ENCODE data around the gene RSRC1. TPM values are rescaled to one million over a fixed set of nuclear protein-coding genes. Genes with fewer than 3 reads are reported as not detected.

The RSRC1 gene
- total and polyA plus RNA-seq, 3 experiments from 2014 or later = 32.9 to 43.3 (median 35.4) TPM

DNA sequence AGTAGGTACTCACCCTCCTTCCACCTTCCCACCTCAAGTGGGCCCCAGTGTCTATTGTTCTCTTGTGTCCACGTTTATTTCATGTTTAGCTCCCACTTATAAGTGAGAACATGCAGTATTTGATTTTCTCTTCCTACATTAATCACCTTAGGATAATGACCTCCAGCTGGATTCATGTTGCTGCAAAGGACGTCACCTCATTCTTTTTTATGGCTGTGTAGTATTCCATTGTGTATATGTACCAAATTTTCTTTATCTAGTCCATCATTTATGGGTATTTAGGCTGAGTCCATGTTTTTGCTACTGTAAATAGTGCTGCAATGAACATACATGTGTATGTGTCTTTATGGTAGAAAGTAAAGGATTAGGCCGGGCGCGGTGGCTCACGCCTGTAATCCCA is 455.2 kb downstream of the RSRC1 start:
- H3K36me3 ChIP-seq (ENCODE audit: insufficient read depth, low read length) = no peaks in the 10 kb centered on the region
- Mint-ChIP-seq H3K9me3 (peaks cover 0 to 14% (median 2%) of the 10 kb centered on the region in 5 donors), H3K4me1 (peaks cover 0 to under 1% (median under 1%) of the 10 kb centered on the region in 3 donors), H3K27me3 (peaks cover 16 to 62% of the 10 kb centered on the region in 2 donors), H3K4me3 (no peak overlapping the region), H3K36me3 (peaks cover 0 to 8% (median 0%) of the 10 kb centered on the region in 3 donors), H3K27ac (no peak overlapping the region)
- no peaks in the 10 kb centered on the region for H3K4me1 ChIP-seq (ENCODE audit: insufficient read depth, low read length)
- no peak for DNase-seq
- no peaks in the 10 kb centered on the region for H3K9me3 ChIP-seq (ENCODE audit: low read length)
- peaks cover 11% of the 10 kb centered on the region for H3K27me3 ChIP-seq (ENCODE audit: insufficient read depth, low read length, poor library complexity, severe bottlenecking)
- no peak overlapping the region for H3K4me3 ChIP-seq (ENCODE audit: low read length)
- H3K27ac ChIP-seq (ENCODE audit: low read depth, low read length) = no peak overlapping the region
- POLR2A ChIA-PET = no interaction called here
- CTCF ChIA-PET = no interaction called here

DNA sequence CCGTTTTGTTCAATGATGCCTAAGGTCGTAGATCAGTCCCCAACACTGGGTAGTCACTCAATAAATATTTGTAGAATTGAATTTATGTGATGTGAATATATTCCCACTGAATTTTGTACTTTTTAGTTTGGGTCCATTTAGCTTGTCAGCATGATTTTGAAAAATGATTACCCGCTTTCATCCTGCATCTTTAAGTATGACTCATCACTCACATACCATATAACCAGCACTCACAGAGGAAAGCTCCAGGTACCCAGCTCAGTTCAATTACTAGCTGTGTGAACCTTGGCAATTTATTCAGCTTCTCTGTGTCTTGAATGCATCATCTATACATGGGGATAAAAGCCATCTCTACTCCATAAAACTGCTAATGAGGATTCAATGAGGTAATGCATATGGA is 458.9 kb downstream of the RSRC1 start:
- Mint-ChIP-seq H3K4me1 (peaks cover 11 to 17% (median 14%) of the 10 kb centered on the region in 3 donors), H3K9me3 (peaks cover 0 to 23% (median 4%) of the 10 kb centered on the region in 5 donors), H3K4me3 (no peak overlapping the region), H3K36me3 (peaks cover 0 to 8% (median 2%) of the 10 kb centered on the region in 3 donors), H3K27me3 (peaks cover 26 to 67% of the 10 kb centered on the region in 2 donors), H3K27ac (peak overlapping the region in 1 of 8 donors; percentile 47)
- DNase-seq = no peak
- ChIA-PET CTCF (interaction anchor here (1.8 kb wide), 1 partner anchor 11 kb away, joined by 4 read pairs; no protein-coding TSS in a partner anchor), POLR2A (no interaction called here)
- H3K9me3 ChIP-seq (ENCODE audit: low read length) = no peaks in the 10 kb centered on the region
- H3K4me3 ChIP-seq (ENCODE audit: low read length) = no peak overlapping the region
- H3K4me1 ChIP-seq (ENCODE audit: insufficient read depth, low read length) = peaks cover 4% of the 10 kb centered on the region
- peaks cover 19% of the 10 kb centered on the region for H3K27me3 ChIP-seq (ENCODE audit: insufficient read depth, low read length, poor library complexity, severe bottlenecking)
- H3K27ac ChIP-seq (ENCODE audit: low read depth, low read length) = no peak overlapping the region
- H3K36me3 ChIP-seq (ENCODE audit: insufficient read depth, low read length) = no peaks in the 10 kb centered on the region

DNA sequence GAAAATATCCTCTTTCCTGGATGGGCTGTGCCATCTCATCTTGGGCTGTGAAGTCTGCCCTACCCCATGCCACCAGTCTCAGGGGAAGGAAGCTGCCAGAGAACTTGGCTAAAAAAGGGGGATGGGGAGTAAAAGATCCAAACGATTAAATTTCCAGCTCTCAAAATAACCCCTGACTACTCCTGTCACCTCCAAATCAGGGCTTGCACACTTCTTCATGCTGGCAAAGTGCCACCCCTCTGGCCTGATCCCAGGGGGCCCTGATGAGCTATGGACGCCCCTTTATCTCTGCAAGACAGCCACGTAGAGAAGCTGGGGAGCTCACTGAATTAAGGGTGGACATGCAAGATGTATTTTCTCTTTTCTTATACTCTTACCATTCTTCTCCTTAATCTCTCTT is 459.9 kb downstream of the RSRC1 start:
- H3K9me3 Mint-ChIP-seq = peaks cover 0 to 19% (median 2%) of the 10 kb centered on the region in 5 donors
- peaks cover 26 to 63% of the 10 kb centered on the region in 2 donors for H3K27me3 Mint-ChIP-seq
- CTCF ChIA-PET = interaction anchor here (0.8 to 1.9 kb wide), 3 partner anchors 12 to 75 kb away, joined by 3 to 7 read pairs (median 4); partner anchors contain the start of gene GFM1
- H3K4me3 Mint-ChIP-seq = no peak overlapping the region
- H3K4me3 ChIP-seq (ENCODE audit: low read length) = no peak overlapping the region
- peak overlapping the region in 2 of 8 donors; percentile 81 to 96 for H3K27ac Mint-ChIP-seq
- peaks cover 0 to 8% (median 2%) of the 10 kb centered on the region in 3 donors for H3K36me3 Mint-ChIP-seq
- no peaks in the 10 kb centered on the region for H3K36me3 ChIP-seq (ENCODE audit: insufficient read depth, low read length)
- DNase-seq = no peak
- no peak overlapping the region for H3K27ac ChIP-seq (ENCODE audit: low read depth, low read length)
- peaks cover 4% of the 10 kb centered on the region for H3K4me1 ChIP-seq (ENCODE audit: insufficient read depth, low read length)
- no peaks in the 10 kb centered on the region for H3K9me3 ChIP-seq (ENCODE audit: low read length)
- H3K27me3 ChIP-seq (ENCODE audit: insufficient read depth, low read length, poor library complexity, severe bottlenecking) = peaks cover 19% of the 10 kb centered on the region
- H3K4me1 Mint-ChIP-seq = peaks cover 11 to 17% (median 14%) of the 10 kb centered on the region in 3 donors
- POLR2A ChIA-PET = interaction anchor here (0.6 kb wide), 1 partner anchor 26 kb away, joined by 3 read pairs; no protein-coding TSS in a partner anchor

DNA sequence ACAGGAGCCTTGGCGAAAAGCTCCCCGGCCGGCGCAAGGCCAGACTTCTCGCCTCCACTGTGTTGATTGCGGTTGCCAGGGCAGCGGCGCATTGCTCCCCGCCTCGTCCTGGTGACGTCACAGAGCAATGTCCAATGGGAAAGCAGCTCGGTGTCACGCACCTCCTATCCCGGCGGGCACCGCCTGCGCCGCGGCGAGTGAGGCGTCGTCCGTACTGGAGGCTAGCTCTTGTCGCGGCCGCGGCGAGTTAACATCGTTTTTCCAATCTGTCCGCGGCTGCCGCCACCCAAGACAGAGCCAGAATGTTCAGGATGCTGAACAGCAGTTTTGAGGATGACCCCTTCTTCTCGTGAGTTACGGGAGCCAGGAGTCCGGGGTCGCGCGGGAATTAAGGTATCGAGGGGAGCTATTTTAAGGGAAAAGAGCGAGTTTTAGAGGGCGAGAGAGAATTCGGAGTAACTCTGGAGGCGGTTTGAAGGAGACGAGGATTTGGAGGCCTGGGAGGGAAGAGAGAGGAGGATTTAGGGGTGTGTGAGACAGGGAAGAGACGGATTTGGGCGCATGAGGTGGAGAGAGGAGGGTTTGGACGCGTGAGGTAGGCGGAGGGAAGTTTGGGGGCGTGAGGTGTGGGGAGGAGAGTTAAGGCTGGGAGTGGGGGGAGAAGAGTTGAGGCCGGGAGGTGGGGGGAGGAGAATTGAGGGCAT is 461.3 kb downstream of the RSRC1 start, which contains the start of gene MLF1:
Gene MLF1, plus strand, starts transcription at position 196 of the 704 bp plus-strand sequence. Its CDS starts 107 bp downstream, at position 303.
- peak; percentile 65 to 90 (median 72) for DNase-seq
- POLR2A ChIA-PET = no interaction called here

DNA sequence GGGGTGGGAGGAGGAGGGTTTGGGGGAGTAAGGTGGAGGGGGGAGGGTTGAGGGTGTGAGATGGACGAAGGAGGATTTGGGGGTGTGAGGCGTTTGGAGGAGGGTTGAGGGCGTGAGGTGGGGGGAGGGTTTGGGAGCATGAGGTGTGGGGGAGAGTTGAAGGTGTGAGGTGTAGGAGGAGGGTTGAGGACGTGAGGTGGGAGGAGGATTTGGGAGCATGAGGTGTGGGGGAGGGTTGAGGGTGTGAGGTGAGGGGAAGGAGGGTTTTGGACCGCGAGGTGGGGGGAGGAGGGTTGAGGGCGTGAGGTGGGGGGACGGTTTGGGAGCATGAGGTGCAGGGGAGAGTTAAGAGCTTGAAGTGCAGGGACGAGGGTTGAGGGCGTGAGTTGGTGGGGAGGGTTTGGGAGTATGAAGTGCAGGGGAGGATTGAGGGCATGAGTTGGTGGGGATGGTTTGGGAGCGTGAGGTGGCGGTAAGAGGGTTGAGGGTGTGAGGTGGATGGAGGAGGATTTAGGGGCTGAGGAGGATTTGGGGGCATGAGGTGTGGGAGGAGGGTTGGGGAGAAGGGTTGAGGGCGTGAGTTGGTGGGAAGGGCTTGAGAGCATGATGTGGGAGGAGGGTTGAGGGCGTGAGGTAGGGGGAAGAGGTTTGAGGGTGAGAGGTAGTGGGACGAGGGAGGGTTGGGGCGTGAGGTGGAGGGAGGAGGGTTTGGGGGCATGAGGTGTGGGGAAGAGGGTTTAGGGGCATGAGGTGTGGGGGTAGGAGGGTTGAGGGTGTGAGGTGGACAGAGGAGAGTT is 462.3 kb downstream of the RSRC1 start:
- ChIA-PET CTCF (no interaction called here), POLR2A (no interaction called here)
- Mint-ChIP-seq H3K4me3 (peak overlapping the region in 1 of 7 donors; percentile 47), H3K27ac (no peak overlapping the region), H3K36me3 (peaks cover 0 to 3% (median 2%) of the 10 kb centered on the region in 3 donors), H3K27me3 (peaks cover 25 to 53% of the 10 kb centered on the region in 2 donors), H3K4me1 (peaks cover 11 to 17% (median 14%) of the 10 kb centered on the region in 3 donors), H3K9me3 (peaks cover 0 to 14% (median 2%) of the 10 kb centered on the region in 5 donors)
- Histone ChIP-seq H3K27me3 (ENCODE audit: insufficient read depth, low read length, poor library complexity, severe bottlenecking) (peaks cover 19% of the 10 kb centered on the region), H3K4me3 (ENCODE audit: low read length) (no peak overlapping the region), H3K9me3 (ENCODE audit: low read length) (no peaks in the 10 kb centered on the region), H3K36me3 (ENCODE audit: insufficient read depth, low read length) (no peaks in the 10 kb centered on the region), H3K4me1 (ENCODE audit: insufficient read depth, low read length) (peaks cover 4% of the 10 kb centered on the region), H3K27ac (ENCODE audit: low read depth, low read length) (no peak overlapping the region)
- DNase-seq = no peak

More for the DNA sequence above, 461.3 kb downstream of the RSRC1 start, which contains the start of gene MLF1:
- Histone ChIP-seq H3K4me1 (ENCODE audit: insufficient read depth, low read length) (peaks cover 4% of the 10 kb centered on the region), H3K36me3 (ENCODE audit: insufficient read depth, low read length) (no peaks in the 10 kb centered on the region), H3K27me3 (ENCODE audit: insufficient read depth, low read length, poor library complexity, severe bottlenecking) (peaks cover 19% of the 10 kb centered on the region), H3K27ac (ENCODE audit: low read depth, low read length) (peak within 1 kb of the TSS; percentile 70), H3K9me3 (ENCODE audit: low read length) (no peaks in the 10 kb centered on the region), H3K4me3 (ENCODE audit: low read length) (peak within 1 kb of the TSS; percentile 81)
- Mint-ChIP-seq H3K4me3 (peak within 1 kb of the TSS; percentile 75 to 95 (median 87)), H3K27ac (peak within 1 kb of the TSS; percentile 81 to 96 (median 94)), H3K36me3 (peaks cover 0 to 3% (median 2%) of the 10 kb centered on the region in 3 donors), H3K9me3 (peaks cover 0 to 14% (median 2%) of the 10 kb centered on the region in 5 donors), H3K27me3 (peaks cover 25 to 57% of the 10 kb centered on the region in 2 donors), H3K4me1 (peaks cover 11 to 17% (median 14%) of the 10 kb centered on the region in 3 donors)
- CTCF ChIA-PET = interaction anchor here (1.9 kb wide), 1 partner anchor 73 kb away, joined by 7 read pairs; the partner anchor contains the start of gene GFM1

DNA sequence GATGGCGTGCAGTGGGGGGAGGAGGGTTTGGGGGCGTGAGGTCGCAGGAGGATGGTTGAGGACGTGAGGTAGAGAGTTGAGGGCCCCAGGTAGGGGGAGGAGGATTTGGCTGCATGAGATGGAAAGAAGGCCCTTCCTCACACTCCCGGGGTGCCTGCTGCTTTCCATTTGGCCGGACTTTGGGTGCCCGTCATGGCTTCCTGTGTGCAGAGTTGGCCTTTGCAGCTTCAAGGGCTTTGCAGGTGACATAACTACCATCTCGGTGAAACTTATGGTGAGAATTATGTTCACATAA is 462.8 kb downstream of the RSRC1 start:
- H3K4me3 ChIP-seq (ENCODE audit: low read length) = no peak overlapping the region
- ChIA-PET POLR2A (no interaction called here), CTCF (no interaction called here)
- peaks cover 4% of the 10 kb centered on the region for H3K4me1 ChIP-seq (ENCODE audit: insufficient read depth, low read length)
- peaks cover 19% of the 10 kb centered on the region for H3K27me3 ChIP-seq (ENCODE audit: insufficient read depth, low read length, poor library complexity, severe bottlenecking)
- peaks cover 0 to 3% (median 2%) of the 10 kb centered on the region in 3 donors for H3K36me3 Mint-ChIP-seq
- peaks cover 11 to 17% (median 14%) of the 10 kb centered on the region in 3 donors for H3K4me1 Mint-ChIP-seq
- H3K27ac ChIP-seq (ENCODE audit: low read depth, low read length) = no peak overlapping the region
- no peaks in the 10 kb centered on the region for H3K9me3 ChIP-seq (ENCODE audit: low read length)
- DNase-seq = no peak
- peaks cover 25 to 47% of the 10 kb centered on the region in 2 donors for H3K27me3 Mint-ChIP-seq
- peaks cover 0 to 14% (median 2%) of the 10 kb centered on the region in 5 donors for H3K9me3 Mint-ChIP-seq
- H3K27ac Mint-ChIP-seq = peak overlapping the region in 1 of 8 donors; percentile 38
- H3K36me3 ChIP-seq (ENCODE audit: insufficient read depth, low read length) = no peaks in the 10 kb centered on the region
- H3K4me3 Mint-ChIP-seq = no peak overlapping the region

DNA sequence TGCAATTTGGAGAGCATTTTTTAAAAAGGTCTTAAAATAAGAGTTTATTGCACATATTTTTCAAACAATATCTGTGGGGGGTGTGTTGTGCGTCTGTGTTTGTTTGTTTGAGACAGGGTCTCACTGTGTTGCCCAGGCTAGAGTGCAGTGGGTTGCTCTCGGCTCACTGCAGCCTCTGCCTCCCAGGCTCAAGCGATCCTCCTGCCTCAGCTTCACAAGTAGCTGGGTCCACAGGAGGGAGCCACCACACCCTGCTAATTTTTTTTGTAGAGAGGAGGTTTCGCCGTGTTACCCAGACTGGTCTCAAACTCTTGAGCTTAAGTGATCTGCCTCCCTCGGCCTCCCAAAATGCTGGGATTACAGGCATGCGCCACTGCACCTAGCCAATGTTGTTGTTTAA is 463.8 kb downstream of the RSRC1 start:
- Mint-ChIP-seq H3K27ac (no peak overlapping the region), H3K4me3 (no peak overlapping the region), H3K4me1 (peaks cover 11 to 17% (median 14%) of the 10 kb centered on the region in 3 donors), H3K27me3 (peaks cover 23 to 42% of the 10 kb centered on the region in 2 donors), H3K9me3 (peaks cover 0 to 12% (median 2%) of the 10 kb centered on the region in 5 donors), H3K36me3 (peaks cover 0 to 2% (median 0%) of the 10 kb centered on the region in 3 donors)
- Histone ChIP-seq H3K4me3 (ENCODE audit: low read length) (no peak overlapping the region), H3K36me3 (ENCODE audit: insufficient read depth, low read length) (no peaks in the 10 kb centered on the region), H3K27me3 (ENCODE audit: insufficient read depth, low read length, poor library complexity, severe bottlenecking) (peaks cover 13% of the 10 kb centered on the region), H3K9me3 (ENCODE audit: low read length) (no peaks in the 10 kb centered on the region), H3K4me1 (ENCODE audit: insufficient read depth, low read length) (peaks cover 4% of the 10 kb centered on the region), H3K27ac (ENCODE audit: low read depth, low read length) (no peak overlapping the region)
- ChIA-PET CTCF (no interaction called here), POLR2A (no interaction called here)
- no peak for DNase-seq
